Measurements from ENCODE around the gene PRAC1. TPM values are rescaled to one million over a fixed set of nuclear protein-coding genes. Genes with fewer than 3 reads are reported as not detected.
A peak's percentile ranks its signal among the peaks of the same experiment; 100 is the strongest.

Gene PRAC1
- total and polyA plus RNA-seq, 10 of the 15 experiments (the other 5 are each of a cell fraction or from before 2014, with no cell fraction given), result not detected

GRCh38 chr17:48719642-48720265 is 2.6 kb downstream of the PRAC1 start (continued):
- TF ChIP-seq, protein P1, sequence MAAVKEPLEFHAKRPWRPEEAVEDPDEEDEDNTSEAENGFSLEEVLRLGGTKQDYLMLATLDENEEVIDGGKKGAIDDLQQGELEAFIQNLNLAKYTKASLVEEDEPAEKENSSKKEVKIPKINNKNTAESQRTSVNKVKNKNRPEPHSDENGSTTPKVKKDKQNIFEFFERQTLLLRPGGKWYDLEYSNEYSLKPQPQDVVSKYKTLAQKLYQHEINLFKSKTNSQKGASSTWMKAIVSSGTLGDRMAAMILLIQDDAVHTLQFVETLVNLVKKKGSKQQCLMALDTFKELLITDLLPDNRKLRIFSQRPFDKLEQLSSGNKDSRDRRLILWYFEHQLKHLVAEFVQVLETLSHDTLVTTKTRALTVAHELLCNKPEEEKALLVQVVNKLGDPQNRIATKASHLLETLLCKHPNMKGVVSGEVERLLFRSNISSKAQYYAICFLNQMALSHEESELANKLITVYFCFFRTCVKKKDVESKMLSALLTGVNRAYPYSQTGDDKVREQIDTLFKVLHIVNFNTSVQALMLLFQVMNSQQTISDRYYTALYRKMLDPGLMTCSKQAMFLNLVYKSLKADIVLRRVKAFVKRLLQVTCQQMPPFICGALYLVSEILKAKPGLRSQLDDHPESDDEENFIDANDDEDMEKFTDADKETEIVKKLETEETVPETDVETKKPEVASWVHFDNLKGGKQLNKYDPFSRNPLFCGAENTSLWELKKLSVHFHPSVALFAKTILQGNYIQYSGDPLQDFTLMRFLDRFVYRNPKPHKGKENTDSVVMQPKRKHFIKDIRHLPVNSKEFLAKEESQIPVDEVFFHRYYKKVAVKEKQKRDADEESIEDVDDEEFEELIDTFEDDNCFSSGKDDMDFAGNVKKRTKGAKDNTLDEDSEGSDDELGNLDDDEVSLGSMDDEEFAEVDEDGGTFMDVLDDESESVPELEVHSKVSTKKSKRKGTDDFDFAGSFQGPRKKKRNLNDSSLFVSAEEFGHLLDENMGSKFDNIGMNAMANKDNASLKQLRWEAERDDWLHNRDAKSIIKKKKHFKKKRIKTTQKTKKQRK (IDR thresholded peaks at IDR 0.05; ENCODE audit: low read depth, low read length), result no peak
- TF ChIP-seq WRNIP1 (IDR thresholded peaks at IDR 0.05; ENCODE audit: borderline replicate concordance, low read depth, low read length), result no peak
- TF ChIP-seq EZH2 (IDR thresholded peaks at IDR 0.05; ENCODE audit: borderline replicate concordance, control insufficient read depth, low read depth, low read length), result 0 out of 2 replicates have a peak, but pooled peaks have one; percentile 16
- no peak for TF ChIP-seq POLR2A (IDR thresholded peaks at IDR 0.05; ENCODE audit: low read depth, low read length)

DNA sequence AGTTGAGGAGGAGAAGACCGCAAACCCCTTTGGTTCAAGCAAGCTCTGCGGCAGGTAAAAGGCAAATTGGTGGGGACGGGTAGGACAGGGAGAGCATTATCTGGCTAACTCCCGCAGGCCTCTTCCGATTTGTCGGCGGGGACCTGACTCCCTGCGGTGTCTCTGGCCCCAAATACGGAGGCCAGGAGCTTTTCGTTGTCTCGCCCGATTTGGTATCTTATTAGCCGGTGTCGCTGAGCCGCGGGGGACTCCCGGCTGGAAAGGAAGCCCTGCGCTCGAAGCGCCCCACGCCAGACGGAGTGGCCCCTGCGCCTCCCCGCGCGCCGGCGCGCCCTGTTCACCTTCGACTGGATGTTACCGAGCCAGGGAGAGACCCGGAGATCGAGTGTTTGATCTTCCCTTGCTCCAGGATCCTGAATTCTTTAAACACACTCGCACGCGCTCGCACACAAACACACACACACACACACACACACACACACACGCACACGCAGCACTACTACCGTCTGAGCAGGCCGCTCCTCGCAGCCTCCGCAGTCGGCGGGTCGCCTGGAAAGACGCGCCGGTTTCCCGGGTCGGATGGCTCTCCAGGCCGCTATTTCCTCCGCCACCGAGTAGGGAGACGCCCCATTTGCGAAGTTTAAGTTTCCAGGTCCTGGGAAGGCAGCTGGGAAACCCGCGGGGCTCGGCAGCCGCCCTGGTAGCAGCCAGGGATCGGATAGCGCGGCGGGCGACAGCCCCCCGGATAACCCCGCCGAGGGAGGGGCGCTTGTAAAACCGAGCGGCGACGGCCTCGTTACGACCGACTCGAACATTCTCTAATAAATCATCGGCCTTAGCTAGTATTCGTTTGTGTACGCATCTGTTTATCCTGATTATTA is 3.3 kb downstream of the PRAC1 start:
- RAD21 ChIA-PET (ENCODE audit: unreplicated experiment), result interaction anchor here (2.3 kb wide), 1 partner anchor 40 kb away, joined by 6 read pairs; no protein-coding TSS in a partner anchor
- intact Hi-C loops (cut with micrococcal nuclease; ENCODE audit: unreplicated experiment), result no loop called here
- no peaks in the 10 kb centered on the region for H3K79me2 ChIP-seq (ENCODE audit: control insufficient read depth, insufficient read depth, low read length)
- POLR2A ChIA-PET, result no interaction called here
- no peaks in the 10 kb centered on the region for H3K36me3 ChIP-seq (ENCODE audit: control insufficient read depth in 2 of 2, insufficient read depth in 2 of 2, low read length in 1 of 2)
- SMC1A ChIA-PET (ENCODE audit: uncharacterized antibody, unreplicated experiment), result interaction anchor here (1.4 to 1.5 kb wide), 2 partner anchors 40 to 72 kb away, joined by 3 to 4 read pairs; no protein-coding TSS in a partner anchor
- in situ Hi-C loops (cut with MboI), result no loop called here
- no peaks in the 10 kb centered on the region; the same call in 1 of the 2 replicates for H3K4me1 ChIP-seq (ENCODE audit: control insufficient read depth, insufficient read depth, low read length)
- no peak for DNase-seq (ENCODE audit: low read depth, low spot score)
- H3K9ac ChIP-seq (ENCODE audit: control insufficient read depth, insufficient read depth, low read length), result no peak overlapping the region
- H2AFZ ChIP-seq (ENCODE audit: control insufficient read depth, low read depth, low read length), result no peak overlapping the region
- no peaks in the 10 kb centered on the region for H4K20me1 ChIP-seq (ENCODE audit: control insufficient read depth, insufficient read depth)
- no peak overlapping the region for H3K27ac ChIP-seq (ENCODE audit: control insufficient read depth, insufficient read depth)
- H3K9me3 ChIP-seq (replicated peaks; ENCODE audit: control insufficient read depth, insufficient read depth, low read length), result no peaks in the 10 kb centered on the region; the same call in 2 of the 3 replicates
- peaks cover 24 to 48% of the 10 kb centered on the region in 2 experiments for H3K27me3 ChIP-seq (replicated peaks in 1 of 2; ENCODE audit: control insufficient read depth in 2 of 2, insufficient read depth in 2 of 2, low read length in 1 of 2)
- BruUV-seq (replicated peaks), result no TSS peak
- ATAC-seq, result no peak
- FAIRE-seq, result peak; percentile 72
- H3K4me3 ChIP-seq, result no peak overlapping the region
- WGBS (ENCODE audit: insufficient coverage, insufficient replicate concordance, low lambda C conversion rate, missing lambda C conversion rate), result 50% methylated on average over 68 of the region's 80 CpGs
- H3K4me2 ChIP-seq (ENCODE audit: control insufficient read depth, insufficient read depth), result no peak overlapping the region
- CTCF ChIA-PET, result interaction anchor here (0.6 to 7.5 kb wide), 4 partner anchors 39 to 85 kb away, joined by 3 to 56 read pairs (median 10); no protein-coding TSS in a partner anchor
- no peak for TF ChIP-seq SMAD1 (IDR thresholded peaks at IDR 0.05; ENCODE audit: low read depth, partially characterized antibody)
- no peak for TF ChIP-seq SPI1 (IDR thresholded peaks at IDR 0.05; ENCODE audit: borderline replicate concordance, insufficient read depth, low read depth, low read length)
- TF ChIP-seq, protein P2, sequence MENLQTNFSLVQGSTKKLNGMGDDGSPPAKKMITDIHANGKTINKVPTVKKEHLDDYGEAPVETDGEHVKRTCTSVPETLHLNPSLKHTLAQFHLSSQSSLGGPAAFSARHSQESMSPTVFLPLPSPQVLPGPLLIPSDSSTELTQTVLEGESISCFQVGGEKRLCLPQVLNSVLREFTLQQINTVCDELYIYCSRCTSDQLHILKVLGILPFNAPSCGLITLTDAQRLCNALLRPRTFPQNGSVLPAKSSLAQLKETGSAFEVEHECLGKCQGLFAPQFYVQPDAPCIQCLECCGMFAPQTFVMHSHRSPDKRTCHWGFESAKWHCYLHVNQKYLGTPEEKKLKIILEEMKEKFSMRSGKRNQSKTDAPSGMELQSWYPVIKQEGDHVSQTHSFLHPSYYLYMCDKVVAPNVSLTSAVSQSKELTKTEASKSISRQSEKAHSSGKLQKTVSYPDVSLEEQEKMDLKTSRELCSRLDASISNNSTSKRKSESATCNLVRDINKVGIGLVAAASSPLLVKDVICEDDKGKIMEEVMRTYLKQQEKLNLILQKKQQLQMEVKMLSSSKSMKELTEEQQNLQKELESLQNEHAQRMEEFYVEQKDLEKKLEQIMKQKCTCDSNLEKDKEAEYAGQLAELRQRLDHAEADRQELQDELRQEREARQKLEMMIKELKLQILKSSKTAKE (IDR thresholded peaks at IDR 0.05; ENCODE audit: low read depth, poor library complexity, severe bottlenecking), result no peak
- no peak for TF ChIP-seq IKZF2 (IDR thresholded peaks at IDR 0.05)
- no peak for TF ChIP-seq CREB1 (IDR thresholded peaks at IDR 0.05; ENCODE audit: low read depth)
- TF ChIP-seq RAD51 (IDR thresholded peaks at IDR 0.05), result no peak
- no peak for TF ChIP-seq TCF7 (IDR thresholded peaks at IDR 0.05; ENCODE audit: borderline replicate concordance)
- TF ChIP-seq CHD1 (IDR thresholded peaks at IDR 0.05; ENCODE audit: low read depth, low read length), result no peak

Data from GM12878 (cell line).